ENCODE results near the gene PALB2. TPM values are rescaled to one million over a fixed set of nuclear protein-coding genes. Genes with fewer than 3 reads are reported as not detected.

The PALB2 gene
- total RNA-seq, 1 experiment from 2014 or later = 40.3 TPM

DNA sequence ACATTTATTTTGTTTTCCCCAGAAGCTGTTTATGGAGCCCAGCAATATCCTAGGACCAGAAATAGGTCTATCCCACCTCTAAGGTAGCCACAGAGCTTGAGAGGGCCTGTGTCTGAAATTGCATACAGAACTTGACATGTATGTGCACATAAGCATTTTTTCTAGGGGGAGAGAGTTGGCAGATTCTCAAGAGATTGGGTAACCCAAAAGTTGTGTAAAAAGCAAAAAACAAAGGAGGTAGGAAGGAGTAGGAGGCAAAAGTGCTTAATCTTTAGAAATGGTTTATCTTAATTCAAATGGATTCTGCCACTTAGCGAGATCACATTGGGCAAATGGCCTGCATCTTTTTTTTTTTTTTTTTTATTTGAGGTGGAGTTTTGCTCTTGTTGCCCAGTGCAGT, 41.1 kb upstream of the PALB2 start:
- peaks cover 12% of the 10 kb centered on the region for H3K23me2 ChIP-seq (ENCODE audit: insufficient read length, low read depth, low read length, poor library complexity, severe bottlenecking)
- Mint-ChIP-seq H3K4me3 (no peak overlapping the region; a peak in 1 of 5 replicates), H3K9me3 (no peaks in the 10 kb centered on the region), H3K36me3 (ENCODE audit: insufficient read depth in 1 of 3, low read depth in 3 of 3) (peaks cover 52 to 75% (median 69%) of the 10 kb centered on the region in 3 experiments), H3K27me3 (ENCODE audit: low read depth) (no peaks in the 10 kb centered on the region; the same call in 1 of the 2 replicates), H3K4me1 (peaks cover 18 to 24% of the 10 kb centered on the region in 2 experiments), H3K27ac (peak overlapping the region in 1 of 3 experiments; percentile 7; a peak in 1 of 7 replicates)
- no peak overlapping the region for H2BK15ac ChIP-seq (ENCODE audit: low read depth, low read length)
- TF ChIP-seq, protein P1, sequence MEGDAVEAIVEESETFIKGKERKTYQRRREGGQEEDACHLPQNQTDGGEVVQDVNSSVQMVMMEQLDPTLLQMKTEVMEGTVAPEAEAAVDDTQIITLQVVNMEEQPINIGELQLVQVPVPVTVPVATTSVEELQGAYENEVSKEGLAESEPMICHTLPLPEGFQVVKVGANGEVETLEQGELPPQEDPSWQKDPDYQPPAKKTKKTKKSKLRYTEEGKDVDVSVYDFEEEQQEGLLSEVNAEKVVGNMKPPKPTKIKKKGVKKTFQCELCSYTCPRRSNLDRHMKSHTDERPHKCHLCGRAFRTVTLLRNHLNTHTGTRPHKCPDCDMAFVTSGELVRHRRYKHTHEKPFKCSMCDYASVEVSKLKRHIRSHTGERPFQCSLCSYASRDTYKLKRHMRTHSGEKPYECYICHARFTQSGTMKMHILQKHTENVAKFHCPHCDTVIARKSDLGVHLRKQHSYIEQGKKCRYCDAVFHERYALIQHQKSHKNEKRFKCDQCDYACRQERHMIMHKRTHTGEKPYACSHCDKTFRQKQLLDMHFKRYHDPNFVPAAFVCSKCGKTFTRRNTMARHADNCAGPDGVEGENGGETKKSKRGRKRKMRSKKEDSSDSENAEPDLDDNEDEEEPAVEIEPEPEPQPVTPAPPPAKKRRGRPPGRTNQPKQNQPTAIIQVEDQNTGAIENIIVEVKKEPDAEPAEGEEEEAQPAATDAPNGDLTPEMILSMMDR (conservative IDR thresholded peaks at IDR 0.05) = no peak
- H3K27ac ChIP-seq (ENCODE audit: insufficient read length, low read depth, low read length) = no peak overlapping the region
- no peaks in the 10 kb centered on the region for H3K27me3 ChIP-seq (ENCODE audit: insufficient read depth, low read length)
- WGBS (ENCODE audit: extremely low coverage, insufficient read length, low lambda C conversion rate) = no CpG with 5 or more reads among the region's 1 CpG
- no peak overlapping the region for H2BK5ac ChIP-seq (ENCODE audit: insufficient read length, low read length)
- no peak overlapping the region for H2BK120ac ChIP-seq (ENCODE audit: low read depth, low read length, poor library complexity, severe bottlenecking)
- no peak overlapping the region for H3T11ph ChIP-seq (ENCODE audit: low read length)
- H4K8ac ChIP-seq (replicated peaks; ENCODE audit: insufficient read length, low read depth, low read length) = no peak overlapping the region
- H2BK12ac ChIP-seq (ENCODE audit: insufficient read length, low read depth, low read length) = no peak overlapping the region
- no peak overlapping the region for H3K56ac ChIP-seq (ENCODE audit: insufficient read length, low read depth, low read length)
- H3K79me1 ChIP-seq (ENCODE audit: insufficient read depth, low read depth, low read length, poor library complexity, severe bottlenecking) = peaks cover 18% of the 10 kb centered on the region
- H2AFZ ChIP-seq (ENCODE audit: low read length) = no peak overlapping the region
- no peak overlapping the region for H3K4me2 ChIP-seq (ENCODE audit: insufficient read depth, insufficient read length, low read length)
- no peak overlapping the region for H2AK5ac ChIP-seq (ENCODE audit: insufficient read length, low read length)
- no peak overlapping the region for H3K18ac ChIP-seq (ENCODE audit: insufficient read length, low read depth, low read length)
- no peak overlapping the region for H3K9ac ChIP-seq (ENCODE audit: extremely low read depth, insufficient read length, low read length)
- H3K23ac ChIP-seq (ENCODE audit: insufficient read length, low read depth, low read length) = no peak overlapping the region
- no peak overlapping the region for H3K14ac ChIP-seq (ENCODE audit: insufficient read depth, low read length)
- H3K79me2 ChIP-seq (ENCODE audit: insufficient read depth, low read length) = peaks cover 23% of the 10 kb centered on the region; the same call in 1 of the 2 replicates
- no peaks in the 10 kb centered on the region; the same call in 1 of the 2 replicates for H3K4me1 ChIP-seq (ENCODE audit: insufficient read depth, low read length)
- no peaks in the 10 kb centered on the region for H4K20me1 ChIP-seq (ENCODE audit: control insufficient read depth, insufficient read depth, insufficient read length)
- no peaks in the 10 kb centered on the region for H3K9me3 ChIP-seq (ENCODE audit: control insufficient read depth, low read depth, low read length)
- no peak overlapping the region for H4K91ac ChIP-seq (ENCODE audit: insufficient read length, low read depth, low read length)
- no peak overlapping the region for H4K5ac ChIP-seq (ENCODE audit: insufficient read length, low read depth, low read length)
- DNase-seq = no peak
- H3K4ac ChIP-seq (ENCODE audit: low read depth, low read length) = no peak overlapping the region
- no peak overlapping the region for H2BK20ac ChIP-seq (ENCODE audit: low read depth, low read length, poor library complexity, severe bottlenecking)
